Measurements from ENCODE around the gene SNRNP70.
"Not testable (repeated sequence)": the region's sequence is repeated elsewhere in the genome, so short reads cannot be mapped to it uniquely, and the experiment has no call there.

SNRNP70 gene

GRCh38 chr19:49141352-49141751, 56.1 kb downstream of the SNRNP70 start:
- no peak for DNase-seq (ENCODE audit: low read depth in 2 of 3, low spot score in 2 of 3)

GRCh38 chr19:49142866-49143335, 57.6 kb downstream of the SNRNP70 start:
- DNase-seq (ENCODE audit: low read depth in 2 of 3, low spot score in 2 of 3): peak in 1 of 3 experiments; percentile 53

GRCh38 chr19:49145573-49146407, 60.5 kb downstream of the SNRNP70 start:
- peak; percentile 60 to 88 (median 85) for DNase-seq (ENCODE audit: low read depth in 2 of 3, low spot score in 2 of 3)

DNA sequence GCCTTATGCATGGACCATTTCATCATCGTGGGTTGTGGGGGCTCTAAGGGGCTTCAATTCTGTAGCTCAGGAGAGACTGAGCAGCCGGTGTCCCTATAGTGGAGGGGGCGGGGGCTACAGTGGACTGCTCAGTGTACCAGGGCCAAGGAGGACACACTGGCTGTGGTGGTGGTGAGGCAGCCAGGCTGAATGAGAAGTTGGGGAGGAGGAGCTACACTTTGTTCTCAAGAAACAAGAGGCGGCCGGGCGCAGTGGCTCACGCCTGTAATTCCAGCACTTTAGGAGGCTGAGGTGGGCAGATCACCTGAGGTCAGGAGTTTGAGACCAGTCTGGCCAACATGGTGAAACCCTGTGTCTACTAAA, 61.1 kb downstream of the SNRNP70 start:
- DNase-seq (ENCODE audit: low read depth in 2 of 3, low spot score in 2 of 3): not testable (repeated sequence)

GRCh38 chr19:49148044-49148682, 62.9 kb downstream of the SNRNP70 start:
- DNase-seq (ENCODE audit: low read depth in 2 of 3, low spot score in 2 of 3): no peak

DNA sequence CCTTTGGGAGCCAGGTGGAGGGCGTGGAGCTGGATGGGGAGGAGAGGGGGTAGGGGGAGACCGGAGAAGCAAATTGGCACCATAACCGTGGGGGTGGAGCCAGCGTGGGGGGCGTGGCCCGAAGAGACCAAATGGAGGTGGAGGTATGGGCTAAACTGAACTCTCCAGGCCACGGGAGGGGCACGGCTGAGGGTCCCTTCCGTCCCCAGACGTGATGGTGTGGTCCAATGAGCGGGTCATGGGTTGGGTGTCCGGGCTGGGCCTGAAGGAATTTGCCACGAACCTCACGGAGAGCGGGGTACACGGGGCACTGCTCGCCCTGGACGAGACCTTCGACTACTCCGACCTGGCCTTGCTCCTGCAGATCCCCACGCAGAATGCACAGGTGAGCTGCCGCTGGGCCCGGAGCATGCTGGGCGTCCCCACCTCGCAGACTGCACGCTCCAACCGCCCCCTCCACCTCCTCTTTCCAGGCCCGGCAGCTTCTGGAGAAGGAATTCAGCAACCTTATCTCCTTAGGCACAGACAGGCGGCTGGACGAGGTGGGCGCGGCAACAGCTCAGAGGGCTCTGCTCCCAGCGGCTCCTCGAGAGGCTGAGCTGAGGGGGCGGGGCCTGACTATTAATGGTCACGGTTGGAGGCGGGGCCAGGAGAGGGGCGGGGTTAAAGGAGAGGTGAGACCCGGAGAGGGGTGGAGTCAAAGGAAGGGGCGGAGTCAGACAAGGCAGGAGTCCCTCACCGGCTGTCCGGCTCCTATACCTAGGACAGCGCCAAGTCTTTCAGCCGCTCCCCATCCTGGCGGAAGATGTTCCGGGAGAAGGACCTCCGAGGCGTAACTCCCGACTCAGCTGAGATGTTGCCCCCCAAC, 63.8 kb downstream of the SNRNP70 start:
- DNase-seq (ENCODE audit: low read depth in 2 of 3, low spot score in 2 of 3): peak; percentile 56 to 66 (median 64)

DNA sequence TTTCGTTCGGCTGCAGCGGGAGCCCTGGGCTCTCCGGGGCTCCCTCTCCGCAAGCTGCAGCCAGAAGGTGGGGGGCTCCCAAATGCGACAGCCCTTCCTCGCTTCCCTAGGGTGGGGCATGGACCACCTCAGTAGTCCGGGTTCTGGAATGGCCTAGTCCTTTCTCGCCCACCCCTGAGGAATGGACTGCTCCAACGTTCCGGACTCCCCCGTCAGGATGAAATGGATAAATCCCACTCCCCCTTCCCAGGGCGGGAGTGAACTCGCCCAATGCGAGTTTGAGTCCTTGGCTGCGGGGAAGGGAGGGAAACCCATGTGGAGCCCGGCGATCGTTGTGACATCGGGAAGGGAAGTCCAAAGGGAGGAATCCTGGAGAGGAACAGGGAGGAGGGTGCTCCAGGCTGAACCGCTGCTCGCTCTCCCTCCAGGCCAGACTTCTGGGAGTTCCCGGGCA, 64.4 kb downstream of the SNRNP70 start:
- DNase-seq (ENCODE audit: low read depth in 2 of 3, low spot score in 2 of 3): no peak

- DNase-seq (ENCODE audit: low read depth in 2 of 3, low spot score in 2 of 3): no peak
Measured at GRCh38 chr19:49150106-49150943, 65.1 kb downstream of the SNRNP70 start.

DNA sequence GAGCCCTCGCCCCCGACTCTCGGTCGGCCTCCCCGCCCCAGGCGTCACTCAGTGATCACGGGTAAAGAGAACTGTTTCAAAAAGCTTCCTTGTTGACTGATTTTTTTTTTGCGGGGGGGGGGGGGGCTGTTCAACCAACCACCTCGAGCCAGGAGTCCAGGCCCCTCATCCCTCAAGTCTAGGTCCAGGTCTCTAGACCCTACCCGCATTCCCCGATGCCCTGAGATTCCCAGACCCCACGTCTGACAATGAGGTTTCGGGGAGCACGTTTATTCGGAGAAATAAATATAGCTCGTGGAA, 65.6 kb downstream of the SNRNP70 start:
- no peak for DNase-seq (ENCODE audit: low read depth in 2 of 3, low spot score in 2 of 3)

- DNase-seq (ENCODE audit: low read depth in 2 of 3, low spot score in 2 of 3): no peak
Measured at GRCh38 chr19:49151267-49152118, 66.2 kb downstream of the SNRNP70 start.

- no peak for DNase-seq (ENCODE audit: low read depth in 2 of 3, low spot score in 2 of 3)
Measured at GRCh38 chr19:49152119-49152550, 66.9 kb downstream of the SNRNP70 start.

- DNase-seq (ENCODE audit: low read depth in 2 of 3, low spot score in 2 of 3): no peak
Measured at GRCh38 chr19:49153167-49153809, 68.0 kb downstream of the SNRNP70 start.

DNA sequence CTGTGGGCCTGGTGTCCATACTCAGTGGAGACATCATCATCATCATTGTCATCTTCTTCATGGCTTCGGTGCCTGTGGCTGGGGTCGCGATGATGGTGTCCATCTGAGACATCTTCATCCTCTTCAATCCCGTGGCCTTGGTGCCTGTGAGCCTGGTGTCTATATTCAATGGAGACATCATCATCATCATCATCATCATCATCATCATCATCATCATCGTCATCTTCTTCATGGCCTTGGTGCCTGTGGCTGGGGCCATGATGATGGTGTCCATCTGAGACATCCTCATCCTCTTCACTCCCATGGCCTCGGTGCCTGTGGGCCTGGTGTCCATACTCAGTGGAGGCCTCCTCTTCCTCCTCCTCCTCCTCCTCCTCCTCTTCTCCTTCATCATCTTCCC, 69.0 kb downstream of the SNRNP70 start:
- no peak for DNase-seq (ENCODE audit: low read depth in 2 of 3, low spot score in 2 of 3)

DNA sequence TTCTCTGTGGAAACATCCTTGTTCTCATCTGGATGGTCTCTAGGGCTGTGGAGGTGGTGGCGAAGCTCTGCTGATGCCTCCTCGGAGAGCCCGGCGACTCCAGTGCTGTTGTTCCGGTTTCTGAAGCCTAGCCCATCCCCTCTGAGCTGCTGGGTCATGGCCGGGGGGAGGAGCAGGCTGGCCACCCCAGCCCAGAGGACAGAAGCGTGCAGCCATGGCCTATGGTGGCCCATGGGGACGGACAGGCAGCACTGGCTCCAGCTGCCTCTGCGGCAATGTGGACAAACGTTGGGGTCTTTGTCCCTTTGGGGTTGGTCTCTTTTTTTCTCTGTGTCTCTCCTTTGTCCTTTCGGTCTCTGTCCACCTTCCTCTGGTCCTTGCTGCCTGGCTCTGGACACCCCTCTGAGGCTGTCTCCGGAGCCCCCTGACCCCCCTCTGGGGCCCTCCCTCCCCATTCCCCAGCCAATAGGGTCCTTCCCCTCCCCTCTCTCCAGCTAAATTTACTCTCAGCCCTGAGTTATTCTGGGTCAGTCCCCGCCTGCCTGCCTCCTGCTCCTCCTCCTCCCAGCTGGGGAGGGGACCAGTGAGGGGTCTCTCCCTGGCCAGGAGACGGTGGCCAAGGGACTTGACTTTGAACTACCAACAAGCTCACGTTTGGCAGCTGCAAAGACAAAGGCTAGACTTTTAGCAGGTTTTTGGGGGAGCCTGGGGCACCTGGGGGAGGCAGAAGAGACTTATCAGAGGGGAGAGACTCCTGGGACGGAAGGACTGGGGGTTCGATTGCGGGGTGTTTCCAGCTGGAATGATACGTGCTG, 70.0 kb downstream of the SNRNP70 start, which contains the start of gene HRC:
TSS of gene HRC (minus strand) at position 392 of the 815 bp plus-strand sequence. CDS start at position 233, 159 bp downstream.
- no peak for DNase-seq (ENCODE audit: low read depth in 2 of 3, low spot score in 2 of 3)

DNA sequence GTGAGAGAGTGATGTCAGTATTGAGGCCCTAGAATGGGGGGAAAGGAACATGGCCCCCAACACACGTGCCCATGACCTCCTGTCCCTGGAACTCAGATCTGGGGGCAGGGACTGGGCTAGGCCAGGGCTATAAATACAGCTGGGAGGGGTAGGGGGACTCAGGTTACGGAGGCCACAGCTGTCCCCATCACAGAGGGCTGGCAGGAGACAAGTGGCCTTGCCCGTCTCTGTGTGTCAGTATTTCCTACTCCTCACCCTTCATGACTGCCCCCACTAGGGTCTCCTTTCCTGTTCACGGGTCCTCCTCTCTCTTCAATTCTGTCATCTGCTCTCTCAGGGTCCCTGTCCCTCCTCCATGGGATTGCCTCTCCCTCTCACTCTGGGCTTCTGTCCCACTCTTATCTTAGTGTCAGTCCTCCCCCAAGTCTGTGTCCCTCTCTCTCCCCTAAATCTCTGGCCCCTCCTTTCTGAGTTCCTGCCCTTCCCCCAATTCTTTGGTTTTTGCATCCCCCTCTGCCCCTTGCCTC, 70.6 kb downstream of the SNRNP70 start:
- no peak for DNase-seq (ENCODE audit: low read depth in 2 of 3, low spot score in 2 of 3)

GRCh38 chr19:49157445-49158224, 72.4 kb downstream of the SNRNP70 start, which contains the start of gene TRPM4:
TRPM4 (plus strand) TSS chr19:49157792; CDS start chr19:49157867, 75 bp downstream.
- no peak for DNase-seq (ENCODE audit: low read depth in 2 of 3, low spot score in 2 of 3)

Measured in activated CD8-positive, alpha-beta memory T cell treated with anti-CD3 and anti-CD28 coated beads for 48 hours (primary cell).